ENCODE data around the gene CHRNA5.

Gene CHRNA5

GRCh38 chr15:78620527-78621421 is 55.5 kb downstream of the CHRNA5 start, which contains the start of gene CHRNA3:
Gene CHRNA3 (minus strand): TSS chr15:78620996. CDS start chr15:78620794, 202 bp downstream.
- DNase-seq = no peak

- no peak for DNase-seq
Observed at GRCh38 chr15:78621810-78622402, 56.6 kb downstream of the CHRNA5 start.

- no peak for DNase-seq
Observed at GRCh38 chr15:78623786-78624497, 58.6 kb downstream of the CHRNA5 start.

- no peak for DNase-seq
Observed at GRCh38 chr15:78624651-78625590, 59.6 kb downstream of the CHRNA5 start.

- DNase-seq = no peak
Observed at GRCh38 chr15:78625606-78626280, 60.4 kb downstream of the CHRNA5 start.

- DNase-seq = no peak
Observed at GRCh38 chr15:78626381-78626995, 61.2 kb downstream of the CHRNA5 start.

GRCh38 chr15:78627348-78627747 is 62.0 kb downstream of the CHRNA5 start:
- no peak for DNase-seq

- no peak for DNase-seq
Observed at GRCh38 chr15:78628227-78628626, 62.9 kb downstream of the CHRNA5 start.

- DNase-seq = no peak
Observed at GRCh38 chr15:78629031-78629715, 63.9 kb downstream of the CHRNA5 start.

GRCh38 chr15:78629716-78630065 is 64.4 kb downstream of the CHRNA5 start:
- no peak for DNase-seq

- no peak for DNase-seq
Observed at GRCh38 chr15:78630886-78631633, 65.7 kb downstream of the CHRNA5 start.

GRCh38 chr15:78633348-78633747 is 68.0 kb downstream of the CHRNA5 start:
- no peak for DNase-seq

GRCh38 chr15:78634210-78635145 is 69.2 kb downstream of the CHRNA5 start:
- no peak for DNase-seq

- no peak for DNase-seq
Observed at GRCh38 chr15:78635346-78635745, 70.0 kb downstream of the CHRNA5 start.

- DNase-seq = no peak
Observed at GRCh38 chr15:78636378-78636859, 71.1 kb downstream of the CHRNA5 start.

- DNase-seq = no peak
Observed at GRCh38 chr15:78637776-78638435, 72.6 kb downstream of the CHRNA5 start.

- peak; percentile 73 for DNase-seq
Observed at GRCh38 chr15:78638658-78639314, 73.5 kb downstream of the CHRNA5 start.
